ENCODE measurements around the gene MARVELD1.
"Not testable (repeated sequence)": the region's sequence is repeated elsewhere in the genome, so short reads cannot be mapped to it uniquely, and the experiment has no call there.

Gene MARVELD1

GRCh38 chr10:97686301-97686961 is 27.1 kb upstream of the MARVELD1 start:
- Mint-ChIP-seq H3K27me3 (ENCODE audit: low read depth) (no peaks in the 10 kb centered on the region), H3K36me3 (ENCODE audit: low read depth) (no peaks in the 10 kb centered on the region), H3K4me1 (ENCODE audit: low read depth) (peaks cover 8% of the 10 kb centered on the region), H3K4me3 (peak overlapping the region; percentile 78), H3K9me3 (no peaks in the 10 kb centered on the region), H3K27ac (no peak overlapping the region)

- H3K27ac Mint-ChIP-seq = no peak within 1 kb of the TSS
Observed at GRCh38 chr10:97686962-97687784, 26.4 kb upstream of the MARVELD1 start, which contains the start of gene AVPI1. AVPI1 (minus strand) TSS chr10:97687241; CDS start chr10:97679905, 7,336 bp downstream.

GRCh38 chr10:97687785-97688781 is 25.4 kb upstream of the MARVELD1 start:
- H3K27me3 Mint-ChIP-seq (ENCODE audit: low read depth) = no peaks in the 10 kb centered on the region

More at GRCh38 chr10:97686962-97687784, 26.4 kb upstream of the MARVELD1 start, which contains the start of gene AVPI1:
- Mint-ChIP-seq H3K9me3 (no peaks in the 10 kb centered on the region), H3K4me3 (peak within 1 kb of the TSS; percentile 78), H3K4me1 (ENCODE audit: low read depth) (peaks cover 8% of the 10 kb centered on the region), H3K27me3 (ENCODE audit: low read depth) (no peaks in the 10 kb centered on the region), H3K36me3 (ENCODE audit: low read depth) (no peaks in the 10 kb centered on the region)

GRCh38 chr10:97689559-97690020 is 23.9 kb upstream of the MARVELD1 start:
- Mint-ChIP-seq H3K4me1 (ENCODE audit: low read depth) (peaks cover 8% of the 10 kb centered on the region), H3K27me3 (ENCODE audit: low read depth) (no peaks in the 10 kb centered on the region), H3K9me3 (no peaks in the 10 kb centered on the region), H3K4me3 (no peak overlapping the region), H3K36me3 (ENCODE audit: low read depth) (no peaks in the 10 kb centered on the region), H3K27ac (no peak overlapping the region)

More at GRCh38 chr10:97687785-97688781, 25.4 kb upstream of the MARVELD1 start:
- Mint-ChIP-seq H3K4me1 (ENCODE audit: low read depth) (peaks cover 8% of the 10 kb centered on the region), H3K27ac (no peak overlapping the region), H3K9me3 (no peaks in the 10 kb centered on the region), H3K36me3 (ENCODE audit: low read depth) (no peaks in the 10 kb centered on the region), H3K4me3 (peak overlapping the region; percentile 78)

DNA sequence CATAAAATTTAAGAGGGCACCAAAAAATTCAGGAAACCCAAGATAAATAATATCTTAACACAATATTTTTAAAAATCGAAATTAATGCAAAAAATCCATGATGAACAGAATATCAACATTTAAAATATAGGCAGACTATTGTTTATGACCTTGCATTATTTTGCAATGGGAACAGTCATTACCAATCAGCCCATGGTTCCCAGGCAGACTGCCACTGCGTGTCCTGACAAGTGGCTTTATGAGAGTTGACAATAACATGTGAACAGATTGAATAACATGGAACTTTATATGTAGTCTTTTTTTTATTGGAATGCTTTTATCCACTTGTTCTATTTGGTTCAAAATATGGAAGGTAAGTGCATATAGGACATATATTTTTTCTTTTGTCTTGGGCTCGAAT is 23.4 kb upstream of the MARVELD1 start:
- Mint-ChIP-seq H3K4me1 (ENCODE audit: low read depth) (peaks cover 8% of the 10 kb centered on the region), H3K27ac (no peak overlapping the region), H3K9me3 (no peaks in the 10 kb centered on the region), H3K36me3 (ENCODE audit: low read depth) (no peaks in the 10 kb centered on the region), H3K4me3 (no peak overlapping the region), H3K27me3 (ENCODE audit: low read depth) (no peaks in the 10 kb centered on the region)

DNA sequence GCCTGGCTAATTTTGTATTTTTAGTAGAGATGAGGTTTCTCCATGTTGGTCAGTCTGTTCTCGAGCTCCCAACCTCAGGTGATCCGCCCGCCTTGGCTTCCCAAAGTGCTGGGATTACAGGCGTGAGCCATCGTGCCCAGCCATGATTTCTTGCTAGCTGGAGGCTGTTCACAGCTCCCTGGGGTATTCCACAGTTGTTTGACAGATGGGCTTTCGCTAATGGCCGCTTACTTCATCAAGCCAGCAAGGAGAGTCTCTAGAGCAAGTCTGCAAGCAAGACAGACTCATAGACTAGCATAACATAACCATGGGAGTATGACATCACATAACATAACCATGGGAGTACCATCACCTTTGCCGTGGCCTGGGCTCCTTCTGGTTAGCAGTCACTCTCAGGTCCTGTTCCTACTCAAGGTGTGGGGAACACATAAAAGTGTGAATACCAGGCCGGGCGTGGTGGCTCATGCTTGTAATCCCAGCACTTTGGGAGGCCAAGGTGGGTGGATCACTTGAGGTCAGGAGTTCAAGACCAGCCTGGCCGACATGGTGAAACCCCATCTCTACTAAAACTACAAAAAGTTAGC is 15.4 kb upstream of the MARVELD1 start:
- H3K36me3 Mint-ChIP-seq (ENCODE audit: low read depth); H3K4me3 Mint-ChIP-seq; H3K4me1 Mint-ChIP-seq (ENCODE audit: low read depth); H3K27me3 Mint-ChIP-seq (ENCODE audit: low read depth); H3K9me3 Mint-ChIP-seq; H3K27ac Mint-ChIP-seq: not testable (repeated sequence)

- Mint-ChIP-seq H3K9me3 (no peaks in the 10 kb centered on the region), H3K27me3 (ENCODE audit: low read depth) (peaks cover 19% of the 10 kb centered on the region), H3K4me1 (ENCODE audit: low read depth) (no peaks in the 10 kb centered on the region), H3K27ac (no peak overlapping the region), H3K36me3 (ENCODE audit: low read depth) (no peaks in the 10 kb centered on the region), H3K4me3 (no peak overlapping the region)
Observed at GRCh38 chr10:97701438-97702069, 12.0 kb upstream of the MARVELD1 start.

DNA sequence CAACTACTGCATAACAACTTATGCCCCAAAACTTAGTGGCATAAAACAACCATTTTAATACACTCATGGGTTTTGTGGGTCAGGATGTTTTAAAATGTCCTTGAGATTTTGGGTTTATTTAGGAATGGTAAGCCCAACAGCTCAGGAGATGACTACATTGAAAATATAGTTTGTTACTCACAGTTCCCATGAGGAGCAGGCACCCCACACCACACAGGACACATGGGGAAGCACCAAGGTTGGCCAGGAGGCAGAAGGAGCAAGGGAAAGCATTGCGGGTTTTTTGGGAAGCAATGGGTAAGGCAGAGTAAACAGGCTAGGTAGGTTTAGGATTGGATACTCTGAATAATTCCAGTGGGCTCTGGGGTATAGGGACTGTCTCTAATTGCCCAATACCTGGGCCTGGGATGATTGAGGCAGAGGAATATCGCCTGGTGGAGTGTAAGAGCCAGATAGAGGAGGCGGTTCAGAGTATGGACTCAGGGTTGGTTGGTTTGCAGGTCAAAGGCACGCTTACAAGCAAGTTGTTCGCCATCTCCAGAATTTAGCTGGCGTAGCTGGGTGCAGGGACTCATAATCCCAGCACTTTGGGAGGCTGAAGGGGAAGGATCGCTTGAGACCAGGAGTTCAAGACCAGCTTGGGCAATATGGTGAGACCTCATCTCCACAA is 10.0 kb upstream of the MARVELD1 start:
- Mint-ChIP-seq H3K9me3 (no peaks in the 10 kb centered on the region), H3K27ac (no peak overlapping the region), H3K4me3 (no peak overlapping the region), H3K4me1 (ENCODE audit: low read depth) (no peaks in the 10 kb centered on the region), H3K27me3 (ENCODE audit: low read depth) (peaks cover 25% of the 10 kb centered on the region), H3K36me3 (ENCODE audit: low read depth) (no peaks in the 10 kb centered on the region)

DNA sequence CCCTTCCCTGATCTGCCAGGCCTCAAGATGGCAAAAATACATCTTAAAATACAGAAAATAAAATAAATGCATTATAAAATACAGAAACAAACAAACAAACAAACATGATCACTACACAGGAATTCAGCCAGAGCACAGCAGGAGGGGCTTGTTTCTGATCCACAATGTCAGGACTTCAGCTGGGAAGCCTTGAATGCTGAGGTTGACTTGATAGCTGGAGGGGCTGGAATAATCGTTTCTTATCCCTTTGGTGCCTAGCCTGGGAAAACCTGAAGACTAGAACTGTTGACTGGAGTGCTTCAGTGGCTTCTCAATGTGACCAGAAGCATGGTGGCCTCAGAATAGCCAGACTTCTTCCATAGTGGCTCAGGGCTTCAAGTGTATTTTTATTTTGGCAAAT is 9.2 kb upstream of the MARVELD1 start:
- no peaks in the 10 kb centered on the region for H3K36me3 Mint-ChIP-seq (ENCODE audit: low read depth)
- no peaks in the 10 kb centered on the region for H3K9me3 Mint-ChIP-seq
- no peak overlapping the region for H3K4me3 Mint-ChIP-seq
- H3K4me1 Mint-ChIP-seq (ENCODE audit: low read depth) = peaks cover under 1% of the 10 kb centered on the region
- H3K27me3 Mint-ChIP-seq (ENCODE audit: low read depth) = peaks cover 23% of the 10 kb centered on the region
- H3K27ac Mint-ChIP-seq = no peak overlapping the region

- Mint-ChIP-seq H3K9me3 (no peaks in the 10 kb centered on the region), H3K27me3 (ENCODE audit: low read depth) (peaks cover 25% of the 10 kb centered on the region), H3K4me1 (ENCODE audit: low read depth) (peaks cover 5% of the 10 kb centered on the region), H3K36me3 (ENCODE audit: low read depth) (no peaks in the 10 kb centered on the region), H3K27ac (no peak overlapping the region), H3K4me3 (no peak overlapping the region)
Observed at GRCh38 chr10:97705006-97705670, 8.4 kb upstream of the MARVELD1 start.

DNA sequence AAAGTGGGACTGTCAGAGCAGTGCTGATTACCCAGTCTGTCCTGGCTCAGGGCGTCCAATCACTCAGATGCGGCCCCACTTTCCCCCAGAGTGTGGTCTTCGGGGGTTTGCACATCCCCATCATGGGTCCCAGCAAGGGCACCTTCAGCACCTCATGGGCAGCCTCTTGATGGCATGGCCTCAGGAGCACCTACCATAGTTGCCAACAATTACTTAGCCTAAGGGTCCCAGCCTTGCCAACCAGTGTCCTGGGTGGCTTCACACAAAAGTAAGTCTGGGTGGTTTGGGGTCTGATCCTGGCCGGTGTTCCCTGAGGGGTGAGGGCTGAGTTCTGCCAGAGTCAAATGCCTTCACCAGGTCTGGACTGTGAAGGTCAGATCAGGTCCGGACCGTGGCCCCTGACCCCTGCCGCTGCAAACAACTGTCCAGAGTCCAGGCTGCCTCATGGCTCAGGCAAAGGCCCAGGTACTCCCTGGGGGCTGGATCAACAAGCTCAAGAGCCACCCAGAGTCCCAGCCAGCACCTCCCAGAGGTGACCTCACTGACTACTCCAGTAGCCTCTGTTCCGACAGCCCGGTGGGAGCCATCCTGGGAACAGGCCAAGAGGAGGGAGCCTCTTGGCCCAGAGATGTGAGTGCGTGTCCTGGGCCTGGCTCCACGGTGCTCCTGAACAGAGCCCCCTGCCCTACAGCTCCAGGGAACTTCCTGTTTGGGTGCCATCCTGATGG is 6.2 kb upstream of the MARVELD1 start:
- H3K4me3 Mint-ChIP-seq = no peak overlapping the region
- H3K36me3 Mint-ChIP-seq (ENCODE audit: low read depth) = no peaks in the 10 kb centered on the region
- H3K27ac Mint-ChIP-seq = no peak overlapping the region
- no peaks in the 10 kb centered on the region for H3K9me3 Mint-ChIP-seq
- peaks cover 37% of the 10 kb centered on the region for H3K27me3 Mint-ChIP-seq (ENCODE audit: low read depth)
- peaks cover 5% of the 10 kb centered on the region for H3K4me1 Mint-ChIP-seq (ENCODE audit: low read depth)

DNA sequence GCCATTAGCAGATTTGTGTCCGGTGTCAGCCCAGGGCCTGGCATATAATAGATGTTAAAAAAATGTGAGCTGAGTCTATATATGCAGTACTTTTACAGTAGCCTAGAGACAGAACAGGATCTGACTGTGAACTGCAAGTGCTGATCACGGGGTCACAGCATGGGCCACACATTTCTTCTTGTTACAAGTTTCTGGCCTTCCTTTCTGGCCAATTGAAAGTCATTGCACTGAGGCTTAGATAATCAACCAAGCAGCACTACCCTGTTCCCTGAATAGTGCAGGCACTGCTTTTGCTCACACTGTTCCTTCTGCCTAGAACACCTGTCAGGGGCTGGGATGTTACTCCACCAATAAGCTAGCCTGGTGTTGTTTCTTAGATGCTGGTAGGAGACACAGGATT is 5.4 kb upstream of the MARVELD1 start:
- Mint-ChIP-seq H3K4me1 (ENCODE audit: low read depth) (peaks cover 9% of the 10 kb centered on the region), H3K27ac (no peak overlapping the region), H3K4me3 (no peak overlapping the region), H3K9me3 (no peaks in the 10 kb centered on the region), H3K36me3 (ENCODE audit: low read depth) (no peaks in the 10 kb centered on the region), H3K27me3 (ENCODE audit: low read depth) (peaks cover 40% of the 10 kb centered on the region)

All from T-helper 1 cell treated with Interleukin-12 subunit alpha and Interleukin-12 subunit beta and Interleukin-4 antibody, amounts not matched to agents 30 μg/mL and 1 μg/mL, for 36 hours (primary cell).